Mesenchymal stem cell (in vitro differentiated cells and primary cell): ENCODE results near the gene GABRP.

Source experiments
- DNase-seq: peaks from one replicate; pipeline ENCODE4 v3.0.0-alpha.2; 2013
- H2AFZ ChIP-seq: one replicate; pipeline ENCODE4 v1.6.1; 2013; ENCODE audit warnings: low read depth, mild to moderate bottlenecking, control low read depth, inconsistent platforms, low read length, moderate library complexity
- H2AK5ac ChIP-seq: 2 replicates; pipeline ENCODE4 v1.6.1; 2013; ENCODE audit warnings: low read length, moderate library complexity, mild to moderate bottlenecking, inconsistent platforms; ENCODE audit not compliant: severe bottlenecking
- H2BK120ac ChIP-seq: one replicate; pipeline ENCODE4 v1.6.1; 2013; ENCODE audit warnings: low read depth, mild to moderate bottlenecking, inconsistent platforms, low read length, moderate library complexity
- H2BK12ac ChIP-seq, 2 experiments: one replicate each; pipeline ENCODE4 v1.6.1; 2013; ENCODE audit warnings: inconsistent platforms in 2 of 2, low read length in 2 of 2, mild to moderate bottlenecking in 2 of 2, moderate library complexity in 2 of 2, control low read depth in 1 of 2
- H2BK15ac ChIP-seq: one replicate; pipeline ENCODE4 v1.6.1; 2013; ENCODE audit warnings: mild to moderate bottlenecking, low read depth, inconsistent platforms; ENCODE audit not compliant: poor library complexity, severe bottlenecking
- H2BK5ac ChIP-seq: 2 replicates; pipeline ENCODE4 v1.6.1; 2013; ENCODE audit warnings: low read depth, mild to moderate bottlenecking, low read length, control low read depth, inconsistent platforms; ENCODE audit not compliant: poor library complexity, severe bottlenecking
- H3K14ac ChIP-seq, 2 experiments: one replicate each; pipeline ENCODE4 v1.6.1; 2013; ENCODE audit warnings: inconsistent platforms in 2 of 2, low read length in 2 of 2, control low read depth in 1 of 2, mild to moderate bottlenecking in 1 of 2, moderate library complexity in 1 of 2
- H3K18ac ChIP-seq, 2 experiments: one replicate each; pipeline ENCODE4 v1.6.1; 2013; ENCODE audit warnings: inconsistent platforms in 2 of 2, low read length in 2 of 2, control low read depth in 1 of 2, low read depth in 1 of 2, mild to moderate bottlenecking in 1 of 2
- H3K23ac ChIP-seq, 2 experiments: one replicate each; pipeline ENCODE4 v1.6.1; 2013; ENCODE audit warnings: inconsistent platforms in 2 of 2, low read length in 2 of 2, mild to moderate bottlenecking in 2 of 2, moderate library complexity in 2 of 2, control low read depth in 1 of 2
- H3K27ac ChIP-seq: 2 replicates; pipeline ENCODE4 v1.5.1; 2013; ENCODE audit warnings: mild to moderate bottlenecking, moderate library complexity, low read length, control low read depth, inconsistent platforms; ENCODE audit not compliant: poor library complexity, severe bottlenecking
- H3K27me3 ChIP-seq, 2 experiments: 2 replicates each; pipeline versions ENCODE4 v1.6.1 to v1.7.0; 2013; ENCODE audit warnings: low read length in 2 of 2, mild to moderate bottlenecking in 2 of 2, moderate library complexity in 2 of 2, control low read depth in 1 of 2, inconsistent platforms in 1 of 2; ENCODE audit not compliant: control insufficient read depth in 1 of 2, insufficient read depth in 1 of 2
- H3K36me3 ChIP-seq, 2 experiments: 2 replicates each; pipeline versions ENCODE4 v1.6.1 to v1.7.0; 2013; ENCODE audit warnings: low read length in 2 of 2, control low read depth in 1 of 2, inconsistent platforms in 1 of 2, low read depth in 1 of 2, mild to moderate bottlenecking in 1 of 2; ENCODE audit not compliant: insufficient read depth in 2 of 2, control insufficient read depth in 1 of 2
- H3K4ac ChIP-seq, 2 experiments: one replicate each; pipeline ENCODE4 v1.6.1; 2013; ENCODE audit warnings: inconsistent platforms in 2 of 2, low read length in 2 of 2, mild to moderate bottlenecking in 2 of 2, moderate library complexity in 2 of 2, control low read depth in 1 of 2, low read depth in 1 of 2
- H3K4me1 ChIP-seq: 2 replicates; pipeline ENCODE4 v1.6.1; 2013; ENCODE audit warnings: low read depth, low read length, control low read depth; ENCODE audit not compliant: control insufficient read depth, insufficient read depth
- H3K4me2 ChIP-seq: 2 replicates; pipeline ENCODE4 v1.6.1; 2013; ENCODE audit warnings: low read length, mild to moderate bottlenecking, inconsistent platforms; ENCODE audit not compliant: poor library complexity, severe bottlenecking
- H3K4me3 ChIP-seq, 2 experiments: 2 replicates each; pipeline versions ENCODE4 v1.5.1 to v1.7.0; 2013; ENCODE audit warnings: low read length in 2 of 2, mild to moderate bottlenecking in 2 of 2, control low read depth in 1 of 2, low read depth in 1 of 2; ENCODE audit not compliant: insufficient read depth in 1 of 2
- H3K79me1 ChIP-seq: replicated peaks from 2 replicates; pipeline ENCODE4 v1.6.1; 2013; ENCODE audit warnings: mild to moderate bottlenecking, control low read depth, low read length, inconsistent platforms; ENCODE audit not compliant: poor library complexity, severe bottlenecking
- H3K9ac ChIP-seq: 2 replicates; pipeline ENCODE4 v1.7.0; 2013; ENCODE audit warnings: mild to moderate bottlenecking, low read length, moderate library complexity
- H3K9me3 ChIP-seq: 2 replicates; pipeline ENCODE4 v1.7.0; 2013; ENCODE audit warnings: mild to moderate bottlenecking, low read length; ENCODE audit not compliant: control insufficient read depth
- H4K8ac ChIP-seq: one replicate; pipeline ENCODE4 v1.6.1; 2013; ENCODE audit warnings: inconsistent platforms, mild to moderate bottlenecking, low read length, moderate library complexity
- H4K91ac ChIP-seq: one replicate; pipeline ENCODE4 v1.6.1; 2013; ENCODE audit warnings: mild to moderate bottlenecking, low read length, inconsistent platforms
- WGBS: methylation state at CpG from one replicate; pipeline ENCODE4 v1.1.7; 2013; ENCODE audit warnings: mixed read lengths; 5-methylcytosine and 5-hydroxymethylcytosine counted together

The GABRP gene

DNA sequence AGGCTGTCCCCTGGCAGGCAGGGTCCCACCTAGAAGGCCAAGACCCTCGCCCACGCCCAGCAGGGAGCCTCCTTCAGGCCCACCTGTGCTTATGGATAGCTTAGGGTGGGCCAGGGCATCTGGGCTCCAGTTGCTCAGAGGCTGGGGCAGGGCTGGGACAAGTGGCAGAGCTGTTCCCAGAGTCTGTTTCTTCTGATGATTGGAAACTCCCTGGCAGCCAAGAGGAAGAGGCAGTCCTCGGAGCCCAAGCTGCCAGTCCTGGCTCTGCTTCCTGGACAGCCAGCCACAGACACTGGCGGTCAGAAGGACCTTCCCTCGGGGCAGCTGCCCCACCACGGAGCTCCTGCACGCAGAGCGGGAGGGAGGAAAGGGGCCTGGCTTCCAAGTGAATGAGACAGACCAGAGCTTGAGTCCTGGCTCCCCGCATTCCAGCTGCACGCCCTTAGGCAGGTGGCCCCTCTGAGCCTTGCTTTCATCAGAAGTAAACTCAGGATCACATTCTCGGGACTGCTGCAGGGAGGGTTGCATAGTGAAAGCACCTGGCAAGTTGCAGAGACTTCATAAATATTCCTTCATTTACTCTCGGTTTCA, 37.9 kb upstream of the GABRP start:
- Histone ChIP-seq H3K9ac (no peak overlapping the region), H3K4me3 (no peak overlapping the region), H2AK5ac (no peak overlapping the region), H3K14ac (no peak overlapping the region), H4K8ac (no peak overlapping the region), H4K91ac (no peak overlapping the region), H2BK120ac (no peak overlapping the region), H3K23ac (no peak overlapping the region), H2BK5ac (no peak overlapping the region), H2AFZ (no peak overlapping the region), H3K4me2 (no peak overlapping the region), H3K27me3 (peaks cover 35 to 53% of the 10 kb centered on the region in 2 experiments), H3K18ac (no peak overlapping the region), H3K9me3 (no peaks in the 10 kb centered on the region), H3K27ac (no peak overlapping the region), H2BK15ac (no peak overlapping the region), H3K4me1 (peaks cover 8% of the 10 kb centered on the region), H3K36me3 (no peaks in the 10 kb centered on the region), H3K79me1 (no peaks in the 10 kb centered on the region), H2BK12ac (no peak overlapping the region), H3K4ac (no peak overlapping the region)
- DNase-seq = peak; percentile 43
- WGBS = 43% methylated on average over 12 of the region's 12 CpGs

DNA sequence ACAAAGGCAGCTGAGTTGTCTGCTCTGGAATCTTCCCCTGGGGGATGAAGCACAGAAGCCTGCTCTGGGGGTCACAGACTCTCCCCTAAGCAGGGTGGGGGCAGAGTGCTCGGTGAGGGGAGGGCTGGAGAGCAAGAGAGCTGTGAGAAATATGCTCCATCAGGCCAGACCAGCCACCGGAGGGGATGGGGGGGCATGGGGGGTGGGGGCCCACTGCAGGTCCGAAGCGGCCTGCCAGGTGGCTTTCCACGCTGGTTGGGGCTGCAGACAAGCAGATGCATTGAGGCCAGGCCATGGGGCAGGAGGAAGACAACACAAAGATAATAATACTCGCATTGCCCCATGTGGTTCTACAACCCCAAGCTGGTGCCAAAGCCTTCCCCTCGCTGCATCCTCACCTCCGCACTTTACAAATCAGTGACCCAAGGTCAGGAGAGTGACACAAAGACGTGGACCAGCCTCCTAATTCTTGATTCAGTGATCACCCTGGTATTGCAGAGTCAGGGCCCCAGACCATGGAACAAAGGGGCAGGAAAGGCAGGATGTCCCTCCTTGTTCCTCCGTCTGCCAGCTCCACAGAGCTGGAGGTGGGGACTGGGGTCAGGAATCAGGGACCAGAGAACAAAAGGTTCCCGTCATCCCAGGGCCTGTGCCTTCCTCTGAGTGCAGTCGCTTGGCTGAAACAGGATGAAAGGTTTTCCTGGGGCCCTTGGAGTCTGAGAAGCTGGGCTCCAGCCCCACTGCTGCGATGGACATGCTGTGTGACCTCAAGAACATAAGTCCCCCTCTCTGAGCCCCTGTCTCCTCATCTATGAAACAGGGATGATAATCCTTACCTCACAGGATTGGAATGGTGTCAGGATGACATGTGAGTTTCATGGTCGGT, 37.2 kb upstream of the GABRP start:
- no peak overlapping the region for H4K91ac ChIP-seq
- no peak overlapping the region for H4K8ac ChIP-seq
- peaks cover 36 to 58% of the 10 kb centered on the region in 2 experiments for H3K27me3 ChIP-seq
- H3K36me3 ChIP-seq = no peaks in the 10 kb centered on the region
- DNase-seq = no peak
- H2BK12ac ChIP-seq = no peak overlapping the region
- no peak overlapping the region for H2BK5ac ChIP-seq
- H3K79me1 ChIP-seq = no peaks in the 10 kb centered on the region
- H3K9ac ChIP-seq = no peak overlapping the region
- H3K18ac ChIP-seq = peak overlapping the region in 1 of 2 experiments; percentile 21
- no peak overlapping the region for H3K4ac ChIP-seq
- H3K4me2 ChIP-seq = no peak overlapping the region
- H2BK15ac ChIP-seq = no peak overlapping the region
- H2AK5ac ChIP-seq = no peak overlapping the region
- no peak overlapping the region for H3K27ac ChIP-seq
- H2AFZ ChIP-seq = no peak overlapping the region
- no peak overlapping the region for H3K14ac ChIP-seq
- H3K9me3 ChIP-seq = no peaks in the 10 kb centered on the region
- WGBS = 67% methylated on average over 14 of the region's 14 CpGs
- no peak overlapping the region for H3K23ac ChIP-seq
- peaks cover 8% of the 10 kb centered on the region for H3K4me1 ChIP-seq
- no peak overlapping the region for H3K4me3 ChIP-seq
- no peak overlapping the region for H2BK120ac ChIP-seq

DNA sequence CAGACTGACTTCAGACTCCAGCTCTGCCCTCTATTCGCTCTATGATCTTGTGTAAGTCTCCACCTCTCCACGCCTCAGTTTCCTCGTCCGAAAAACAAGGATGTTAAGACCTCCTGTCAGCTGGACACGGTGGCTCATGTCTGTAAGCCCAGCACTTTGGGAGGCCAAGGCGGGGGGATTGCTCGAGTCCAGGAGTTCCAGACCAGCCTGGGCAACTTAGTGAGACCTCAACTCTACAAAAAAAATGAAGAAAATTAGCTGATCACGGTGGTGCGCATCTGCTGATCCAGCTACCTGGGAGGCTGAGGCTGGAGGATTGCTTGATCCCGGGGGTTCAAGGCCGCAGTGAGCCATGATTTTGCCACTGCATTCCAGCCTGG, 36.6 kb upstream of the GABRP start:
- H2BK15ac ChIP-seq = no peak overlapping the region
- WGBS = 94% methylated on average over 11 of the region's 11 CpGs
- H2AFZ ChIP-seq = no peak overlapping the region
- H4K8ac ChIP-seq = no peak overlapping the region
- H3K18ac ChIP-seq = no peak overlapping the region
- no peaks in the 10 kb centered on the region for H3K9me3 ChIP-seq
- no peak overlapping the region for H3K4ac ChIP-seq
- H3K4me1 ChIP-seq = peaks cover 8% of the 10 kb centered on the region
- H3K4me3 ChIP-seq = no peak overlapping the region
- no peaks in the 10 kb centered on the region for H3K36me3 ChIP-seq
- H2AK5ac ChIP-seq = no peak overlapping the region
- no peaks in the 10 kb centered on the region for H3K79me1 ChIP-seq
- no peak overlapping the region for H4K91ac ChIP-seq
- H3K27ac ChIP-seq = no peak overlapping the region
- no peak overlapping the region for H3K14ac ChIP-seq
- H2BK5ac ChIP-seq = no peak overlapping the region
- DNase-seq = no peak
- no peak overlapping the region for H3K23ac ChIP-seq
- H2BK120ac ChIP-seq = no peak overlapping the region
- no peak overlapping the region for H3K4me2 ChIP-seq
- no peak overlapping the region for H3K9ac ChIP-seq
- H3K27me3 ChIP-seq = peaks cover 40 to 61% of the 10 kb centered on the region in 2 experiments
- H2BK12ac ChIP-seq = no peak overlapping the region

DNA sequence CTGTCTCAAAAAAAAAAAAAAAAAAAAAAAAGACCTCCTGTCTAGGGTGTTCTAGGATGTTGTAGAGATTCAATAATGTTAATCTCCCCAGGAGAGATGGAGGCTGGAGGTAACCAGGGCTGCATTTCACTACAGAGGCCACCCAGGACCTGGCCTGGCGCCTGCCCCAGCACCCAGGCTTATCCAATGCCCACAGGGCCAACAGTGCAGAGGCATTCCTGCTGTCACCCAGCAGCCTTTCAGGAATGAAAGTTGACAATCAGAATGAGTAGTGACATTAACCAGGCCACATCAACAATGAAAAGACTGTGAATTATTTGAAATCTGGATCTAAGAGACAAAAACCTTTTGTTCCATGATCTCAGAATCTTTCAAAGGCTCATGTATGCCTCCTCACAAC, 36.2 kb upstream of the GABRP start:
- H2BK5ac ChIP-seq = no peak overlapping the region
- H3K14ac ChIP-seq = no peak overlapping the region
- no peak overlapping the region for H3K4me2 ChIP-seq
- H3K9me3 ChIP-seq = no peaks in the 10 kb centered on the region
- 63% methylated on average over 1 of the region's 1 CpG for WGBS
- H3K79me1 ChIP-seq = no peaks in the 10 kb centered on the region
- no peak overlapping the region for H3K27ac ChIP-seq
- H3K36me3 ChIP-seq = no peaks in the 10 kb centered on the region
- H3K9ac ChIP-seq = no peak overlapping the region
- H2BK120ac ChIP-seq = no peak overlapping the region
- no peak overlapping the region for H4K91ac ChIP-seq
- H3K23ac ChIP-seq = no peak overlapping the region
- no peak overlapping the region for H3K4me3 ChIP-seq
- no peak overlapping the region for H4K8ac ChIP-seq
- no peak overlapping the region for H2AK5ac ChIP-seq
- no peak for DNase-seq
- H3K4ac ChIP-seq = no peak overlapping the region
- no peak overlapping the region for H2BK12ac ChIP-seq
- peaks cover 8% of the 10 kb centered on the region for H3K4me1 ChIP-seq
- no peak overlapping the region for H2AFZ ChIP-seq
- no peak overlapping the region for H3K18ac ChIP-seq
- H3K27me3 ChIP-seq = peaks cover 42 to 65% of the 10 kb centered on the region in 2 experiments
- H2BK15ac ChIP-seq = no peak overlapping the region
